Measurements from ENCODE around the gene LAGE3. TPM values are rescaled to one million over a fixed set of nuclear protein-coding genes. Genes with fewer than 3 reads are reported as not detected.

LAGE3 gene
- total and polyA plus RNA-seq, 2 of the 13 experiments (the other 11 are each of a cell fraction or from before 2014, with no cell fraction given) = 7.6 to 12.7 TPM

DNA sequence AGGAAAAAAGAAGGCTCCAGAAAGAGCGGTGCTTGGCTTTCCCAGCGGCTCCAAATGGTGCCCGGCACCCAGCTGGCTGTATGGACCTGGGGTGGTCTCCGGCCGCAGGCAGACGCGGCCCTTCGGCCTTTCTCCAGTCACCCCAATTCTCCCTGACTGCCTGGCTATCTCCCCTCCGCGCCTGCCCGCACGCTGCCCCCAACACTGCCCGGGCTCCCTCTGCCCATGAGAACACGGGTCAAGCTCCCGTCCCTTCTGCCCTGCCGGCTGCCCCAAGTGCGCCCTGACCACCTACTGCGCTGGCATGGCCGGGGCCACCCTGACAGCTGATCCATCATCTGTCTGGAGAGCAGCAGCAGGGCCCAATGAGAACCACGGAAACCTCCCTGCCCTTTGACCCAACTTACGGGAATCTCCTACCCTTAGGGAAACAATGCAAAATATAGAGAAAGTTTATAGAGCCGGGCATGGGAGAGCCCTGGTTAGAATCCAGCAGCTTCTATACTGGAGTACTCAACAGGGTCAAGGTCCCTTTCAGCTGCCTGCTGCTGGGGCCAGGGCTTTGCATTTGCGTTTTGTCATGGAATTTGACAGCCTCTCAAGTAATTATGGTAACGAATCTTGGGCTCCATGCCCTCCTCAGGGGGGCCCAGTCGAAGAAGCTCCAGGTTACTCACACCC lies 38.2 kb upstream of the LAGE3 start (continued):
- TF ChIP-seq ARID5B (CRISPR knock-in tag; IDR thresholded peaks at IDR 0.05) = peak; percentile 26; the same call in 1 of the 2 replicates
- no peak for TF ChIP-seq ZFYVE20 (CRISPR knock-in tag; IDR thresholded peaks at IDR 0.05; ENCODE audit: borderline replicate concordance, low read depth)
- no peak for TF ChIP-seq SRSF9 (IDR thresholded peaks at IDR 0.05; ENCODE audit: borderline replicate concordance, insufficient read depth, low read depth, low read length, poor library complexity, severe bottlenecking)
- no peak for TF ChIP-seq CHD4 (IDR thresholded peaks at IDR 0.05; ENCODE audit: borderline replicate concordance, low read length)
- peak; percentile 47; the same call in 1 of the 2 replicates for TF ChIP-seq TGIF2 (CRISPR knock-in tag; IDR thresholded peaks at IDR 0.05)
- TF ChIP-seq ZNF383 (CRISPR knock-in tag; IDR thresholded peaks at IDR 0.05; ENCODE audit: borderline replicate concordance) = no peak
- TF ChIP-seq, protein P1, sequence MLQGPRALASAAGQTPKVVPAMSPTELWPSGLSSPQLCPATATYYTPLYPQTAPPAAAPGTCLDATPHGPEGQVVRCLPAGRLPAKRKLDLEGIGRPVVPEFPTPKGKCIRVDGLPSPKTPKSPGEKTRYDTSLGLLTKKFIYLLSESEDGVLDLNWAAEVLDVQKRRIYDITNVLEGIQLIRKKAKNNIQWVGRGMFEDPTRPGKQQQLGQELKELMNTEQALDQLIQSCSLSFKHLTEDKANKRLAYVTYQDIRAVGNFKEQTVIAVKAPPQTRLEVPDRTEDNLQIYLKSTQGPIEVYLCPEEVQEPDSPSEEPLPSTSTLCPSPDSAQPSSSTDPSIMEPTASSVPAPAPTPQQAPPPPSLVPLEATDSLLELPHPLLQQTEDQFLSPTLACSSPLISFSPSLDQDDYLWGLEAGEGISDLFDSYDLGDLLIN (CRISPR knock-in tag; IDR thresholded peaks at IDR 0.05; ENCODE audit: borderline replicate concordance) = no peak
- TF ChIP-seq SRY (CRISPR knock-in tag; IDR thresholded peaks at IDR 0.05) = no peak
- no peak for TF ChIP-seq ZBTB20 (CRISPR knock-in tag; IDR thresholded peaks at IDR 0.05; ENCODE audit: borderline replicate concordance, low read depth)
- no peak for TF ChIP-seq ZNF331 (CRISPR knock-in tag; IDR thresholded peaks at IDR 0.05)
- TF ChIP-seq GZF1 (CRISPR knock-in tag; IDR thresholded peaks at IDR 0.05) = peak; percentile 94; the same call in 1 of the 2 replicates
- no peak for TF ChIP-seq GLMP (CRISPR knock-in tag; IDR thresholded peaks at IDR 0.05; ENCODE audit: borderline replicate concordance)
- no peak for TF ChIP-seq KLF16 (CRISPR knock-in tag; IDR thresholded peaks at IDR 0.05)
- TF ChIP-seq FOSL2 (CRISPR knock-in tag; IDR thresholded peaks at IDR 0.05) = no peak
- TF ChIP-seq ZNF33A (CRISPR knock-in tag; IDR thresholded peaks at IDR 0.05; ENCODE audit: borderline replicate concordance) = no peak
- TF ChIP-seq ZNF546 (CRISPR knock-in tag; conservative IDR thresholded peaks at IDR 0.05) = no peak
- no peak for TF ChIP-seq RAD51 (IDR thresholded peaks at IDR 0.05; ENCODE audit: borderline replicate concordance)
- TF ChIP-seq ZNF143 (CRISPR knock-in tag; IDR thresholded peaks at IDR 0.05) = no peak
- no peak for TF ChIP-seq HDAC2 (CRISPR knock-in tag; IDR thresholded peaks at IDR 0.05)
- no peak for TF ChIP-seq MYNN (CRISPR knock-in tag; IDR thresholded peaks at IDR 0.05; ENCODE audit: low read depth)
- TF ChIP-seq ZBTB3 (CRISPR knock-in tag; IDR thresholded peaks at IDR 0.05; ENCODE audit: borderline replicate concordance, low read depth) = no peak
- TF ChIP-seq TBP (CRISPR knock-in tag; IDR thresholded peaks at IDR 0.05) = no peak
- TF ChIP-seq HOXD1 (CRISPR knock-in tag; IDR thresholded peaks at IDR 0.05) = peak; percentile 99
- no peak for TF ChIP-seq FLYWCH1 (CRISPR knock-in tag; IDR thresholded peaks at IDR 0.05)
- no peak for TF ChIP-seq HHEX (CRISPR knock-in tag; IDR thresholded peaks at IDR 0.05)
- 0 out of 2 replicates have a peak, but pooled peaks have one; percentile 32 for TF ChIP-seq HNF4A (CRISPR knock-in tag; IDR thresholded peaks at IDR 0.05)
